GM18867 (cell line): ENCODE data around the gene AFAP1.

ENCODE experiments used
- ATAC-seq: cut with Tn5 transposase; IDR thresholded peaks from one replicate; pipeline ENCODE4 v1.9.1; 2021; ENCODE audit warnings: mild to moderate bottlenecking, moderate library complexity; ENCODE audit not compliant: unreplicated experiment

AFAP1 gene

DNA sequence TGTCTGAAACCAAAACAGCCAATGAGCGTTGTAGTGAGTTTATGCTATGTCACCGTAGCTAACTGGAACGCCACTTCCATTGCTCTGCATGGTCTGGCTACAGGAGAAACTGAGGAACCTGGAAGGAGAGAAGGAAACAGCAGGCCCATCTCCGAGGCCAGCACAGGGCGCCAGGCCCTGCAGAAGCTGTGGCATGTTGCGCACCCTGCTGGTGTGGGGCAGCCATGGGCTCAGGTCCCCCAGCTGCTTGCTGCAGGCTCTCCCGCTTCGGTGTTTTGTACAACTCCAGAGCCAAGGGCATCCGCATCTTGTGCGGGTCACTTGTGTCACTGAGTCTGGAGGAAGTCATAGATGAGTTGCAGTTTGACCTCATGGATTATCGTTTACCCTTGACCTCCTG, 89.2 kb downstream of the AFAP1 start:
- no peak for ATAC-seq

DNA sequence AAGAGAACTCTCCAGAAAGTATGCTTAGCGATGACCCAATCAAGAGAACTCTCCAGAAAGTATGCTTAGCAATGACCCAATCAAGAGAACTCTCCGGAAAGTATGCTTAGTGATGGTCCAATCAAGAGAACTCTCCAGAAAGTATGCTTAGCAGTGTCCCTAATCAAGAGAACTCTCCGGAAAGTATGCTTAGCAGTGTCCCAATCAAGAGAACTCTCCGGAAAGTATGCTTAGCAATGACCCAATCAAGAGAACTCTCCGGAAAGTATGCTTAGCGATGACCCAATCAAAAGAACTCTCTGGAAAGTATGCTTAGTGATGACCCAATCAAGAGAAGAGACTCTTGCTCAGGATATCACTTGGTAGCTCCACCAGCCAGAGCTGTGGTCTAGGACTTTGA, 92.5 kb downstream of the AFAP1 start:
- no peak for ATAC-seq

DNA sequence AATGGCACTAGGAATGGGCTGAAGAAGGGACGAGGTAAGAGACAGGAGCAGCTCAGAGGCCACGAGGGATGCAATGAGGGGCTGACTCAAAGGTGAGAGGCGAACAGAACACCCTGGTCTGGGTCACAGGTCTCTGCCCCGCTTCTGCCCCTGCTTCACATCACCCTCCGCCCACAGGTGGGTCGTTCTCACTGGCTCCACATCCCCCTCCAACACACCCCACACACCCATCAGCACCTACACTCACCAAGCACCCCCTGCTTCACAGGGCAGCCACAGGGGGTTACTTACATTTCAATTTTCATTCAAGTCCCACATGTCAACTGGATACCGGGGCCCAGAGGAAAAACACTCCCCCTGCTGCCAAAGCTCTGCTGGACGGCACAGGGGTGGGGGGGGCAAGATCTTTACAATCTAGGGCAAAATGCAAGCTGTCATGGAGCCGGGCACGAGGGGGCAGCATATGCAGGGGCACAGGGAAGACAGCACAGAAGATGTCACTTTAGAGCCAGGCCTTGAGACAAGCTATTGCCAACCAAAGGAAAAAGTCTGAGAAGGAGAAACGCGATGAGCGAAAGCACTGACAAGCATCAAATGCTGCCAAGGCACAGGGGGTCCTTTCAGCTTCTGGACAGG, 94.0 kb downstream of the AFAP1 start:
- ATAC-seq = no peak

DNA sequence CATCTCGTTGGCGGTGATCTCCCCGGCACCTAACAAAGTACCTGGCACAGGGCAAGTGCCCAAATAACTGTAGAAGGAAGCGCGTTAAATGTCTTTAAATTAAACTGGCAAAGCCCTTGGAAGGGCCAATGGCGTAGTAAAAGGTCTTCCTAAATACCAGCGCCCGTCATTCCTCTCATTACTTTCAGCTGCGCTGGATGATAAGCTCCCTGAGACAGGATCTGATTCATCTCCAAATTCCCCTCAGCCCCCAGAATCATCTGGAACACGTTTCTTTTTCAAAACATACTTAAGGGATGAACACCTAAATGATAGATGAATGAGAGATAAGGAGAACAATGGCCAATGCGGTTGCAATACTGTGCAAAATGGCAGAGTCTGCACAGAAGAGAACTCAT, 95.1 kb downstream of the AFAP1 start:
- ATAC-seq = no peak

DNA sequence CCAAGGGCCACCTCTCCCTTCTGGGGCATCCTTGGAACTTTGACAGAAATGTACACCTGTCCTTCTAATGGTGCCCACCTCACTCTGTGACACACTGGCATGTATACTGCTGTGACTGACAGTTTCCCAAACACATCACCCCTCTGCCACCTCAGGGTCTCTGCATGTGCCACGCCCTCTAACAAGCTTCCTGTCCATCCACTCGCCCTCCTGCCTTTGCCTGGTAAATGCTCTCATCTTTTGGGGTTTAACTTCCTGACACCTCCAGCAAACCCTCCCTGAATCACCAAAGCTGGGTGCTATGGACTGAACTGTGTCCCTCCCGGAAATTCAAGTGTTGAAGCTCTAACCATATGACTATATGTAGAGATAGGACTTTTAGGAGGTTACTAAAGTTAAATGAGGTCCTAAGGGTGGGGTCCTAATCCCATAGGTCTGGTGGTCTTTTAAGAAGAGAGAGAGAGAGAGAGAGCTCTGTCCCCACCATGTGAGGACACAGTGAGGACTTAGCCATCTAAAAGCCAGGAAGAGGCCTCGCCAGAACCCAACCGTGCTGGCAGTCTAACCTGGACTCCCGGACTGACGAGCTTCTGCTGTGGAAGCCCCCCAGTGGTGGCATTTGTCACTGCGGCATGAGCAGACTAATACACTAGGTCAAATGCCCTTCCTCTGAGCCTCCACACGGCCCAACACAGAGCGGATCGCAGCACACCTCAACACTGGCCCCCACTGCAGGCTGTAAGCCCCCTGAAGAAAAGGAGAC, 95.6 kb downstream of the AFAP1 start:
- peak; percentile 90 for ATAC-seq

DNA sequence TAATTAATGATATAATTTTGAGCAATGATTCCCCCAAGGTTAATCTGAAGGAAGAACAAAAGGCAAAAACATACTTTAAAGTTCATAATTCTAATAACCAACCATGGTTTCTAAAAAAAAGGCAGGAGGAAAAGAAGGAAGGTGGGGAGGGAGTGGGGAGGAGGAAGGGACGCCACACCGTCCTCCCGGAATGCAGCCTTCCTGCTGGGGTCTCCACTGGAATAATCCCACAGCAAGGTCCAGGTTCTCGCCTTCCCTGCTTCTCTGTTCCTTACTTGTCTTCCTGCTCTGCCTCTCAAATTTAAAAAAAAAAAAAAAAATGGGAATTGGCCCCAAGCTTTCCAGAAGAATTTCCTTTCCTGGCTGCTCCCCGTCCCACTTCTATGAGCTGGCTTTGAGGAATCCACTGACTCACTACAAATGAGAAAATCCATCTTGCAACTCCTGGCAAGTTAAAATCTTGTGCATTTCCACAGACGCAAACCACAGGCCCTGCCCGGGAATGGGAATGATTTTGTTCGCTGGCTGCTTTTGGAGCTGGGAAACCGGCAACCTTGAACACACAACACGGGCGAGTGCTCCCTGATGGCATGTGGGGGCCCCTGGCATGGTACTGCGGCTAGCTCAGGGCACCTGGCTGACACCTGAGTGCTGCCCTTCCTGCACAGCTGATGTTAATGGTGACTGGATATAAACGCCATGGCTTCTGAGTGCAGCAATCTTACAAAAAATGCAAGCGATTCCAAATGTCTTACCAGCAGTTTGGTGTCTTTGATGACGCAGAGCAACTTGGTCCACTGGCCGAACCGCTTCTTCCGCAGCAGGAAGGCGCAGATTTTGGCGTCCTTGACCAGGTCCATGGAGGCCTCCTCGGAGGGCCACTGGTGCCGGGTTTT, 97.0 kb downstream of the AFAP1 start:
- ATAC-seq = no peak

DNA sequence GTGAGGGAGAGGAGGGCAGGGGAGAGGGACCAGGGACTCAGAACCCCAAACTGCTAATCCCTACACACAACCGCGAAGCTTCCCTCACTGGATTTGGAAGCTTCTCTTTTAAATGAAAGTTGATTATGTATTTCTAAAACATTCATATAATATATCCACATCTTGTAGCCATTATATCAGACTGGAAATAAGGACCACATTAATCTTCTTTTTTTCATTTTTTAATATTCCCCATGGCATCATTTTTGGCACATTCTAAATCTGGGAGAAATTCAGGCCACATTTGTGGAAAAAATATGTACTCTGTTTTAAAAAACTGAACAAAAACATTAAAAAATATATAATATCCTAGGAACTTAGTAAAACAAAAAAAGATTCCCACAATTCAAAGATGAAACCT, 97.8 kb downstream of the AFAP1 start:
- ATAC-seq = no peak

DNA sequence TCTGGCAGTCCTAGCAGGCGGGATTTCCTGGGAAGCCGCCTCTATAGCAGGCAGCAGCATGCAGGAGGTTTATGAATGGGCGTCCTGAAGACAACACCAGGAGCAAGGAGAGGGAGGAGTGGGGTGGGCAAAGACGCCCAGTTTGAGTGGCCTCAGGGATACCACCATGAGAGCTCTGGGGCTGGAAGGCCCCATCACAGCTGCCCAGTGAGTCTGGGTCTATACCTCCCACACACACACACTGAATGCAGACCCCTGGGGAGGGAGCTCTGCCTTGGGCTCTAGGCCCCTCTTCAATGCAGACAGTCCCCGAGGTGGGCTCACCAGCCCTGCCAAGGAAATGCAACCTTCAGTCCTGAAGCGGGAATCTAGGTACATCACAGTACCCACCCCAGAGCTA, 98.6 kb downstream of the AFAP1 start:
- no peak for ATAC-seq

DNA sequence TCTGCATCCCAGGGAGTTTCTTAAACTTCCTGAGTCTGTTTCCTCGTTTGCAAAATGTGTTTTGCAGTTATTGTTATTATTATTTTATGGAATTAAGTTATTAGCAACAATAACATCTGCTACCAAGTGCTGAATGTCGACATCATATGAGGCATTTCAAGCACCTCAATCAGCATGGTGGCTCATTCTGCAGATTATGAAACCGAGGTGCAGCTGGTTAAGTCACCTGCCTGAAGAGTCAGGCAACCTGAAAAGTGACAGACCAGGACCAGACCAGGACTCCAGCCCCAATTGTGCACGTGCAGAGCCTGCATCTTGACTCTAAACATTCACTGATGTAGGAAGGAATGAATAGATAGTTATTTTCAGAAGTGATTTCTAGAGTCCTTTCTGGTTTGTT, 99.8 kb downstream of the AFAP1 start:
- no peak for ATAC-seq

DNA sequence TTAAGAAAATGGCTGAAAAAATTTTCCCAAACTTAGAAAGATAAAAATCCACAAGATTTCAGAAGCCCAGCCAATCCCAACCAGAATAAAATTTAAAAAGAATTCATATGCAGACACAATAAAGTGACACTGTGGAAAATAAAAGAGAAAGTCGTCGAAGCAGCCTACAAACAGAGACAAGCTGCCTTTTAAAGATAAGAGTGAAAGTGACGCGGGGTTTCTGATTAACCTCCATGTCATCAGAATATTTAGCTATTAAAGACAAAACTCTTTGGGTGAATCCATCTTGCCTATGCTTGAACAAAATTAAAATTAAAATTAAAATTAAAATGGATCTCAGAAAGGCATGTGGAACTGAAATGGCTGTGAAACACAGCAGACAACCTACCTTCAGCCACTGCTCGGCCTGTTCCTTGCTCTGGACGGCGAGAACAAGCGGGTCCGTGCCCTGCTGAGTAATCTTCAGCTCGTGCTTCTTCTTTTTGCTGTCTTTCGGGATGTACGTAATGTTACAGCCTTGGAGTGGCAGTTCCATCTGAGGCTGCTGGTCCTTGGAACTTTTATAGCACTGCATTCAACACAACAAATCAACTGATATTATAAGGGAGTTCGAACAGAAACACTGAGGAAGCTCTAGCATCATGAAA, 101.4 kb downstream of the AFAP1 start:
- ATAC-seq = no peak

DNA sequence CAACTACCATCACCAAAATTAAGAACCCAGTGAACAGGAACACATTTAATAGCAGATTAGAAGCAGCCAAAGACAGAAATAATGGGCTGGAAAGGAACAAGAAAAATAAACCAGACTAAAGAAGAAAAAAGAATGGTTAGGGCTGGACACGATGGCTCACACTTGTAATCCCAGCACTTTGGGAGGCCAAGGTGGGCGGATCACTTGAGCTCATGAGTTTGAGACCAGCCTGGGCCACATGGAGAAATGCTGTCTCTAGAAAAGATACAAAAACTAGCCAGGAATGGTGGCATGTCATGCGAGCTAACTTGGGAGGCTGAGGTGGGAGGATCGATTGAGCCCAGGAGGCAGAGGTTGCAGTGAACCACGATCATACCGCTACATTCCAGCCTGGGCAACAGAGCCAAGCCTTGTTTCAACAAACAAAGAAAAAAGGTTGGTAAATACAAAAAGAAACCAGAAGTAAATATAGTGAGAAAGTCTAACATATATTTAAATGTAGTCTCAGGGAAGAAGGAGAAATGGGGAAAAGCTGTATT, 102.0 kb downstream of the AFAP1 start:
- no peak for ATAC-seq

DNA sequence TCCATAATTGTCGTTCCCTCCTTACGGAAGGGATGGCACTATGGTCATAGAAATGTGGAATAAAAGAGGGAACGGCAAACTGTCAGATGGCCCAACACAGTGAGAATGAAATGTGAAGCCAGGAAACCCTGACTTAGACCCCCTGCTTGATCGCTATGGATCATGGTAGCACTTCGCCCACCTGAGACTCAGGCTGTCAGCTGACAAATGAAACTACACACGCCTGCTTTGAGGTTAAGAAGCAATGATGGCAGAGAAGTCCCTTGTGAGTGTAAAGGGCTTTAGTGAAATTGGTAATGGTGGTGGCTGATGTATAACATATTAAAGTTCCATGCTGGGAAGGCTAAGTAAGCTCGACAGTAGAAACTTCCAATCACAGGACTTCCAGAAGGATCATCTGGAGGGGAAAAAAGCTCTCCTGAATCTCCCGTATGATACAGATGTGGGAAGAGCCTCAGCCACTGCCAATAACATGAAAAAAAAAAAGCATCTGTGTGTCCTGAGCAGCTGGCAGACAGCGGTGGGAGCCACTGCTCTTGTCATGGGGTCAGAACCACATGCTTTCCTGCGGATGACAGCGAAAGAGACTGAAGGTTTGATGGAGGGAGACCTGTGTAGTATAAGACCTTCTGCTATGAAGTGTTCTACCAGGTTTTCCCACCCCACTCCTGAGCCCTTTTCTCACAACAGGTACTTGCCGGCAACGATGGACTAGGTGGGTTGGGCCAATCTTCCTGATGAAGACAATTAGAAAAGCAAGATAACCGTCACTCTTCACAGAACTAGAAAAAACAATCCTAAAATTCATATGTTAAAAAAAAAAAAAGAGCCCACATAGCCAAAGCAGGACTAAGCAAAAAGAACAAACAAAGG, 107.6 kb downstream of the AFAP1 start:
- ATAC-seq = peak; percentile 10

DNA sequence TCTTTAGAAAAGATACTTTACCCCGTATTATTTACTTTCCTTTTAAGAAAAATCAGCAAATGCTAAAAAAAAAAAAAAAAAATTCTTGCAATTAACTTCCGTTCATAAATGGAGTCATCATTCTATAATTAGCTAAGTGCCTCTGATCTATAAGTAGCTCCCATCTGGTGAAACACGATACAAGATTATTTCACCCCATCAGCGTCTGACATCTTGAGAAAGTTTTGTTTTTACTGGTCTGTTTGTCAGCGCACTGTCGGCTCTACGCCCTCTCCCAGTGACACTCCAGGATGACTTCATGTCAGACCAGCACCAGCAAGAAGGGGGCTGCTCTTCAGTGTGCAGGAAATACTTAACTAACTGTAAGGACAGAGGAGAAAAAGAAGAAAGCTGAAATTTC, 108.3 kb downstream of the AFAP1 start:
- peak; percentile 79 for ATAC-seq

DNA sequence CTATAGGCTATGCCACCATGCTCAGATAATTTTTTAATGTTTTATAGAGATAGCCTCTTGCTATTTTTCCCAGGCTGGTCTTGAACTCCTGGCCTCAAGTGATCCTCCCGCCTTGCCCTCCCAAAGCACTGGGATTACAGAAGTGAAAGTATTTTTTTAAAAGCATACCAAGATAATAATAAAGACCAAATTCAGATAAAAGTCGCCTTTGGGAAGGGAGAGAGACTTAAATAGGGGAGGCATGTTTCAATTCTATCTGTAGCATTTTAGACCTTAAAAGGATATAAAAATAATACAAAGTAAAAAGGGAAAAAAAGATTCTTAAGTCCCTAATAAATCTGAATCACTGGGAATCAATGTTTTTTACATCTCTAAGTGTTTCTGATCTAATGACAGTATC, 108.9 kb downstream of the AFAP1 start:
- ATAC-seq = no peak

DNA sequence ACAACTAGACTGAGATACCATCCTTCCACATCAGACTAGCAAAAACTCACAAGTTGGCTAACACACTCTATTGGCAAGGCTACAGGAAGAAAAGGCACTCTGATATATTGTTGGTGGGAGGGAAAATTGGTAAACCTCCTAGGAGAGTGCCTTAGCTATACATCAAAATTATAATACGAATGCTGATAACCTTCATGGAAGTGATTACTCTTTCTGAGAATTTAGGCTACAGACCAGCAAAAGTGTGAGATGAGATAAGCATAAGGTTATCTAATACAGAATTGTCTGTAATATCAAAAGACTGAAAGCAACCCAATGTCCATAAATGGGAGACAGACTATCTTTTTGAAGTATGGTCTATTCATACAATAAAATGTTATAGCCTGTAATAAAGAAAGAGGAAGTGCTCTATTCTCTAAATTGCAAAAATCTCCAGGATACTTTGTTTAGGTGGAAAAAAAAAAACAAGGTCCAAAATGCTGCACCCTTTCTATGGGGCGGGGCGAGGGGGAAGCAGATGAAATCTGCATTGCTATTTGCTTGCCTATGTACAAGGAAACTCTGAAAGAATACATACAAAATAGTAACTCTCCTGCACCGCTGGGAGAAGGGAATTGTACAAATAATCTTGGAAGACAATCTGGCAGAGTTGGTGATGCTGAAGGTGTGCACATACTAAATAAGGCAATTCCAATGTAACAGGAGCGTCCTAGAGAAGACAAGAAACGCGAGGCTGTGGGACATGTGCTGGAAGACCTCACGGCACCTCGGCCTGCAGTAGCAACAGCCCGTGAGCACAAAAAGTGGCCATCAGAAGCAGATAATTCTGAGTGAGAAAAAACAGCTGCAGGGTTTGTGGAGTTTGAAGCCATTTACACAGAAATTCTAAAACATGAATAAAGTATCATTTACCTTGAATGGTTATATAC, 109.7 kb downstream of the AFAP1 start:
- ATAC-seq = no peak

DNA sequence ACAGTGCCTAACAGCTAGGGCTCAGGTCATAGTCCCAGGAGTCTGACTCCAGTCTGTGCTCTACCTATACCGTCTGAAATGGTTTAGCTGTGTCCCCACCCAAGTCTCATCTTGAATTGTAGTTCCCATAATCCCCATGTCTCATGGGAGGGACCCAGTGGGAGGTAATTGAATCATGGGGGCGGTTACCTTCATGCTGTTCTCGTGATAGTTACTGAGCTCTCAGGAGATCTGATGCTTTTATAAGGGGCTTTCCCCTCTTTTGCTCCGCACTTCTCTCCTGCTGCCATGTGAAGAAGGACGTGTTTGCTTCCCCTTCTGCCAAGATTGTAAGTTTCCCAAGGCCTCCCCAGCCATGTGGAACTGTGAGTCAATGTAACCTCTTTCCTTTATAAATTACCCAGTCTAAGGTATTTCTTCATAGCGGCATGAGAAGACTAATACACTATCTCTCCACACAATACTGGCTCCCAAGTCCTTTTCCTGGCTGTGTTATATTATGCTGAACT, 110.8 kb downstream of the AFAP1 start:
- no peak for ATAC-seq

DNA sequence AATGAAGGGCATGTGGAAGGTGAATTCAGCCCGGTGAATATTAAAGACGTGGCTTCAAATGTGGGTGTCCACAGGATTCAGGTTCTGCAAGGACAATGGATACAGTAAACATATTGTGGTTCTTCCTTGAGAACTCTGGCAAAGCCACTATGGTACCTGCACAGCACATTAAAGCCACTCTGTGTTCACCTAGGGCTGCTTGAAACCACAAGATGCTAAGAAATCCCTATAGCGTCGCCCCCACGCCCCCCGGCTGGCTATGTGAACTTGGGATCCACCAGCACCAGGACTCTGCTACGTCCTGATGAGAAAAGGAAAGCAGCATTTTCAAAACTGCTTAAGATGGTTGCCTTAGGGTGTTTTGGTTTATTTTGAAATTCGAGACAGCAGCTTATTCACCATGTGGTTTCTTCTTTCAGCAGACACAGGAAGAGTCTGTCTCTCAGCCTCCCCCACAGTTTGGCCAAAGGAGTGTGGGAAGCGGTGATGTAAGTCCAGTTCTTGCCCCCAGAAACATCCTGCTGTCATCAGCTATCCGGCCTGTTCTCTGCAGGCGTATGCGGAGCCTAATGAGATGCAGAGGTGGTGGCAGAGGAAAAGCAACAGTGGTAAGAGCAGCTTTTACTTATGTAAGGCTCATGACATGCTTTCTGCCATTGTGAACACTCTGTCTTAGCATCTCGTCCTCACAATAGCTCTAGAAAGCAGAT, 111.5 kb downstream of the AFAP1 start:
- peak; percentile 41 for ATAC-seq

DNA sequence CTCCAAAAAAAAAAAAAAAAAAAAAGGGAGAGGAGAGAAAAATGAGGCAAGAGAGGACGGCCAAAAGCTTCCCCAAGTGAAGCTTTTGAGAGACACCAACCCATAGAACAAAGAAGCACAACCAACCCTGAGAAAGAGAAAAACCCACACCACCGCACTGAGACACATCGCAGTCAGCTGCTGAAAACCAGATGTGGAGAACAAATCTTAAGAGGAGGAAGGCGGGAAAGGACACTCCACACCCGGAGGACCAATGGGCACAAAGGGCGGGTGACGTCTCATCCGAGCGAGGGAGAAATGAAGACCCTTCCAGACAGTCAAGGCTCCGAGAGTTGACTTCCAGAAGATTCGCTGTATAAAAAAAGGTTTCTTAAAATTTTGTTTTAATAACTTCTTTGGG, 112.1 kb downstream of the AFAP1 start:
- no peak for ATAC-seq
